Ecto neural progenitor cell (in vitro differentiated cells): Measurements from ENCODE around the gene NCBP2L.

Experiments used
- DNase-seq: peaks from one replicate; pipeline ENCODE4 v3.0.0-alpha.2; 2018; ENCODE audit warnings: low spot score

The NCBP2L gene

DNA sequence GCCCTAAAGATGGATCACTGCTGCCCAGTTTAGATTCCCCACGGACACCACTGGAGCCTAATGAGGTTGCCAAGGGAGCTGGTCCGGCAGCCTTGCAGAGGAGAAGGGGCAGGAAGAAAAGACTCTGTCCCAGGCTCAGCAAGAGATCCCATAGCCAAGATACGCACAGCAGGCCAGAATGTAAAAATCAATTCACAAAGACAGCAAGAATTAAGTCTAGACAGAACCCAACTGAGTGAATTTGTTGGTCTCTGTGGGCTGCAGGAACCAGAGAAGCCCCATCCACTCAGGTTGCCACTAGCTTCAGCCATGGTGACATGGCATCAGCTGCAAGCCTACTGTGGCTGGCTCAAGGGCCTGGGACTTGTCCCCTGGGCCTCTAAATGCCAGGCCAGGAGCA lies 24.8 kb upstream of the NCBP2L start:
- no peak for DNase-seq

DNA sequence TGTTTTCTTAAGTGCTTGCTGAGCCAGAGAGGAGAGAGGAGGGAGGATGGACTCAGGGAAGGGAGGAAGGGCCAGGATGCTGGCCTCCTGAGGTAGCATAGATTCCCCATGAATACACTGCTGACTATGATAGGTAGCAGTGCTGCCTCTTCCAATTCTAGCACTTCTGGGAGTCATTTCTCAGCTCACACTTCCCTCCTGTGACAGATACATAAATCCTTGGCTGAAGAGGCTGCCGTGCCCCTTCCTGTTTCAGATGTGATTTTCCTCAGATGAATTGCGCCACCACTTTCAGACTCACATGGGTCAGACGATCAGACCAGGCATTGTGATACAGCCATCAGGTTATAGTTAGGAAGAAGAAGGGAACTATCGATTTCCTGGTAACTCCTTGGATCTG lies 24.3 kb upstream of the NCBP2L start:
- no peak for DNase-seq

DNA sequence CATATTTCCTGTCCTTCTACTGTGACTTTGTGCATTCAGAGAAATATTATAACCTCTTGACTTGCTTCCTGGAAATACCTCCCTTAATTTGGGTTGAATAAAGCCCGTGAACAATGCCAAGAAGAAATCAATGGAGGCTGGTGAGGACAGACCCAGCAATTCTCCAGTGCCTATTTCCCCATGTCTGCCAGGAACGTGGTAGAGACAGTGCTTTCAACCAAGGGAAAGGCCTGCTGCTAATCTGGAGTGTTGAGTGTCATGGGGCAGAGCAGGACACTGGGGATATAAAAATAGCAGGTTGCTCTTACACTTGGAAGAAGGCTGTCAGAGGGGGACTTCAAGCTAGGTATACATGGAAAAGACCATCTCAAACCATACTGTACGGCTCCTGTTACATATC lies 21.8 kb upstream of the NCBP2L start:
- DNase-seq: no peak

DNA sequence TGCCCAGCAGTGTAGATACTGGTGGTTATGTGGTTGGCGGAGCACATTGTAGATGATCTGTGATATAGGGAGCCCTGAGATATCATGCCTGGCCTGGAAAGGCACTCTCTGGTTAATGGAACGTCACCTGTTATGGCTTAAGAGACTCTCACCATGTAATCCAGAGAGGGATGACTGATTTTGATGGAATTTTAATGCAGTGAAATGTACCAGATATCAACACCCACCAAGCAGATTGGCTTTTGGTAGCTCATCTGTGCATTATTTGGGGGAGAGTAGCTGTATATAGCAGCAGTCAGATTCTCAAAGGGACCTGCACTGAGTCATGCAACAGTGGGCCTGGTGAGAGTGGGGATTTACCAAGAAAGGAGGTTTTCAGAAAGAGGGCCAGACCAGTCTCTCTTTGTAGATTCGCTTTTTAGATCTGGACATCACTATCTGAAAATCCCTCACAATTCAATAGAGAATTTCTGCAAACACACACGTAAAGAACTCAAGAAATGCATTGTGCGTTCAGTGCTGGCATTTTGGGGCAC lies 19.2 kb upstream of the NCBP2L start:
- DNase-seq: no peak

DNA sequence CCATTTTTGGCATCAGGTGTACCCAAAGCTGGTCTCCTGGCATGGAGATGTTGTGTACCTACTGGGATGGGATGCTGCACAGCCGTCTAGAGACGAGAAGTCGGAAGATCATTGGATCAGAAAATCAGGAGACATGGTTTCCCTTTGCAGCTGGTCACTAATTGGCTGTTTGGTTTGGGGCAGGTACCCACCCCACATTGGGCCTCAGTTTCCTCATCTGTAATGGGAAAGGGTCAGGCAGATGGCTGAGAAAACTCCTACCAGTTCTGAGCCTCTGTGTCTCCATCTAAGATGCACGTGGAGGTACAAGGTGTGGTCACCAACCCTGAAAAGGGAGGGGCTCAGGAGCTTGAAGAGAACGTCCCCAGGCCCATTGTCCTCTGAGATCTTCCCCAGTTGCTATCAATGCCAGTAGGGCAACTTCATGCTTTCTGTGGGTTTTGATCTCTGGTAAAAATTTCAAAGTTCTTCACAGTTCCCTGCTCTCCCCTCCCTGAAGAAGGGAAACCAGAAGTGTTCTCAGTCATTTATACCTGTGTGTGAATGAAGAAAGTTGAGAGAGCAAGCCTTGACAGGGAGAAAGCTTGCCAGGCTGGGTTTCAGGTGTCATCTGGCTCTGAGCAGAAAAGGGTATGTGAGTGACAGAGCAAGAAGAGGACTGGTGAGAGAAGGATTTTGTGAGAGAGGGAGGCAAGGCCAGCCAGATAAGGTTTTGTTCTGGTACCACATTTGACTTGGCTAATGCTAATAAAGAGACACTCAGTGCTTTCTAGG lies 17.0 kb upstream of the NCBP2L start:
- no peak for DNase-seq

DNA sequence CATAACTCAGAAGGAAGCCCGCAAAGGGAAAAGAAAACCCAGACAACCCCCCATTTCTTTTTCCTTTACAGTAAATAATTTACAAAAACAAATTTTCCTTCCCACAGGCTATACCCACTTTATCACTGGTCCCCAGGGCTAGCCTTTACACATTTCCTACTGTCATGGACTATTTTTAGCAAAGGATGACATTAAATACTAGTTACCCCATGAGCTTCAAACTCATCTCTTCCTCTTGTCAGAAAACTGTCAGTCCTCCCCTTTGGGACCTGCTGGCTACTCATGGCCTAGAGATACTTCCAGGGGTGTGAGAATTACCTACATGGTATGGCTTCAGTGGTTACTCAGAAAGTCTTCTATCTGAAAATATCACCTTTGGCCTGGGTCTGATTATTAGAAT lies 13.9 kb upstream of the NCBP2L start:
- no peak for DNase-seq

DNA sequence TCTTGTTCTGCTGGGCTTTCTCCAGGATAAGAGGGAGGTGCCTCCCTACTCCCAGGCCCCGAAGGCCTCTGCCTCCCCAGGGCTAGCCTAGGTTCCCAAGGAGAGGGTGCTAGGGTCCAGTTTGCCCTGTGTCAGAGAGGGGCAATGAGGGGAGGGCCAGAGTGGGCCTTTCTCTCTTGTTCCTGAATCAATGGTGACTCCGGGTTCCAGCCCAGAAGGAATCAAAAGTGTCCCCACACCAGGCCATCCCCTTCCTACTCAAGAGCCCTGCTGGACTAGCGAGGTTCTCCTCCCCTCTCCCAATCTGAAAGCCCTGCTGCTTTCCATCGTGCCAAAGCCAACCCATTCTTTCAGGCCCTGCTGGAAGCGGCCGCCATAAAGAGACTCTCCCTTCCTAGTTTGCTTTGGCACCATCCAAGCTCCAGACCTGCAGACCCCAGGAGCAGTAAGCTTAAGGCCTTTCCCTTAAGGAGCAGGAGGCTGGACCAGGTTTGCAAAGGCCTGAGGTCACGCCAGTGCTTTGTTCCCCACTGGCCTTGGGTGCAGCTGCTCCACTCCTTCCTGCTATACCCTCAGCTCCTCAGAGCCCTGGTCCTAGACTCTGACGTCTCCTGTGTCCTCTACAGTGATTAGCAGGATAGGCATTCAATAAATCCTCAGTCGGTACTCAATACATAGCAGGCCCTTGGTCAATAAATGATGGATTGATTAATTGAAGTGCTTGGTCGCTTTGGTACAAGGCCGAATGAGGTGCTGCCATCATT lies 12.5 kb upstream of the NCBP2L start:
- DNase-seq: no peak

DNA sequence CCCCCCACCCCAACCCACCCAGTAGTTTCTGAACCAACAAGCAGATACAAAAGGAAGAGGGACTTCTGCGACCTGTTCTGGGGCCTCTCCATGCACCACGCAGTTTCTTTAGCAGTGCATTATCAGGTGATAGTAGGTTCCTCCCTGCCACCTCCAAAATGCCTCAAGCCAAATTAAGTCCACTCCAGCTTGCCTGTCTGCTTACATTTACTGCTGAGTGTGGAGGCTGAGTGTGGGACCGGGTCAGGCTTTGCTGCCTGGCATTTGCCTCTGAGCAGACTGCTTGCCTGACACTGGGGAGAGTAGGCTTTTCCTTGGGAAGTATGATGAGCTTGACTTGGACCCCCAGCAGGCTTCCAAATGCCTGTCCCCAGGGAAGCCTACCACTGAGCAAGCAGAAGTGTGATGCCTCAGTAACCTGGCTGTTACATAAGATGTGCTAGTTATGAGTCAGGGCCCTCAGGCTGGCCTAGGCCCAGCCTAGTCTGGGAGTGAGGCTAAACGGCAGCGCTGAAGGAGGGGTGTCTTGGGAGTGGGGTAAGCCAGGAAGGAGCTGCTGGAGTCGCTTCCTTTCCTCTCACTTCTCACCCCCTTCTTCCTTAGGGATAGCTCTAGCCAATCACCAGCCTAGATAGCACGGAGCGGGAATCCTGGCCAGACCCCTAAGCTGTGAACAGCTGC lies 10.9 kb upstream of the NCBP2L start:
- no peak for DNase-seq

DNA sequence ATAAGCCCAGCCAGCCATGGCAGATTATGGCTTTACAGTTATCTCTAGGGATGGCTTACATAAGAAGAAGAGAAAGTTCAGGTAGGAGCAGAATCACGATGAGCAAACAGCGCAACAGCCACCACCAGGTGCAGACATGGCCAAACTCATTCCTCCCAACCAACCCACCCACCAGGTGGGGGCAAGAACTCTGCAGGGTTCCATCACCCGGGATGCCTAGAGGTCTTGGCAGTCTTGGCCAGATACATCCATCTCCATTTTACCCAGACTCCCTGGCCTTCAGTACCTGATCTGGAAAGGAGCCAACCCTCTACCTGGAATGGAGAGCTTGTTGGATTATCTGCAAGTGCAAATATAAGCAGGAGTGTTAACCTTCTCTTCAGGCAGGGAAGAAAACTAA lies 9.5 kb upstream of the NCBP2L start:
- DNase-seq: no peak

DNA sequence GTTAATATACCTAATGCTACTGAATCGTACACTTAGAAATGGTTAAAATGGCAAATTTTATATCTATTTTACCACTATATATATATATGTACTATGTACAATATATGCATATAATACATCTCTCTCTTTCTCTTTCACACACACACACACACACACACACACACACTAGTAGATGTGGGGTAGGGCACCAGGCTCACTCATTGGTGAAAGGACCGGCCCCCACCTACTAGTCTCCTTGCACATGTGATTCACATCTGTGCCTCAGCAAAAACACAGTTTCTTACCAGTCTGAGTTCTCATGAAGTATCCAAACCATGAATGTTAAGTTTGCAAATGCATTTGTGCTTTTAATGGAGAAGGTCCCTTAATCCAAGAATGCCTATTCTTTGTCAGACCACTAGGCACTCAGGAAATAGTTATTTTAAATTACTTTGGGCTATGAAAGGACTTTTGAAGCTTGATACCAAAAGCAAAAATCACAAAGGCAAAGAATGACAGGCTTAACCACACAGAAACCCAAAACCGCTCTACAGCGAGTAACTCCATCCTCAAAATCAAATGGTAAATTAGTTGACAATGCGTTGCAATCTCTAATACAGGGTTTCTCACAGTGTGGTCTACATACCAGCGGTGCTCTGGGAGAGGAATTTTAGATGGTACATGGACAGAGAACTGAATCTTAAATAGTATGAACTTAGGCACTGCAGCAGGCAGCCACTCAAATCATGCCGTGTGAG lies 7.8 kb upstream of the NCBP2L start:
- no peak for DNase-seq

DNA sequence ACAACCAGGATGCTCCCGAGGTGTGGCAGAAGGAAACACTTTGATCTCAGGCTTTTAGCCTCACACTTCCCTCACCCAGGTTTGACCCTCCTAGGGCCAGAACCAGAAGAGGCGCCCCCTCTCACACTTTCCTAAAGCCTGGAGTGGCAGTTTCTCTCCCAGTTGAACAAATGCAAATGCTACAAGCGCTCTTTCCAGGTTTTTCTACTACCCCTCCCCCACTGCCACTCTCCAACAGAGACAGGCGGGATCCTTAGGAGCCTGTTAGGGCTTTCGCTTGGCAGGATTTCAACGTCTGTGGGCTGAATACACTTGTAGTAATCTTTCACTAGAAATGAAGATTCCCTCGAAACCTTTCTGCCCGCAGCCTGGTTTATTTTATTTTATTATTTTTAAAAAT lies 4.3 kb upstream of the NCBP2L start:
- DNase-seq: no peak

DNA sequence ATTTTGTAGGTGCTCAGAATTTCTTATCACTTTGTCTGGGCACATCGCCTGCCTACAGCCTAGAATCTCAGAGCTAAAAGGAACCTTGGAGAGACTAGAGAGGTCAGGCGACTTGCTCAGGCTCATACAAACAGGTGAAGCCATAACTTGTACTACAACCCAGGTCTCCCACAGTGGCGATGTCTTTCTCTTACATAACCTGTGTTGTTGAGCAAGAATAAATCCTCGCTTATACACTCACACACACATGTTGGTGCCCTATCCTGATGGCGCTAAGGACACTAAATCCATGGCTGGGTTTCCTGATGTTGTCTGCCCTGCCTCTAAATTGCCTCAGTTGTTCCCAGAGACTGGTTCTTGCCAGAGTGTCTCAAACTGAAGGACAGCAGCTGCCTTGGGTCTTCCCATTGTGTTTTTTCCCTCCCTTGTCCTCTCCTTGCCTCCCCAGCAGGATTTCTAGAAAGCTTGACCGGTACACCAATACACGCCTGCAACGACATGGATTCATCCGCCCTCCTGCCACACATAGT lies 3.6 kb upstream of the NCBP2L start:
- DNase-seq: no peak

DNA sequence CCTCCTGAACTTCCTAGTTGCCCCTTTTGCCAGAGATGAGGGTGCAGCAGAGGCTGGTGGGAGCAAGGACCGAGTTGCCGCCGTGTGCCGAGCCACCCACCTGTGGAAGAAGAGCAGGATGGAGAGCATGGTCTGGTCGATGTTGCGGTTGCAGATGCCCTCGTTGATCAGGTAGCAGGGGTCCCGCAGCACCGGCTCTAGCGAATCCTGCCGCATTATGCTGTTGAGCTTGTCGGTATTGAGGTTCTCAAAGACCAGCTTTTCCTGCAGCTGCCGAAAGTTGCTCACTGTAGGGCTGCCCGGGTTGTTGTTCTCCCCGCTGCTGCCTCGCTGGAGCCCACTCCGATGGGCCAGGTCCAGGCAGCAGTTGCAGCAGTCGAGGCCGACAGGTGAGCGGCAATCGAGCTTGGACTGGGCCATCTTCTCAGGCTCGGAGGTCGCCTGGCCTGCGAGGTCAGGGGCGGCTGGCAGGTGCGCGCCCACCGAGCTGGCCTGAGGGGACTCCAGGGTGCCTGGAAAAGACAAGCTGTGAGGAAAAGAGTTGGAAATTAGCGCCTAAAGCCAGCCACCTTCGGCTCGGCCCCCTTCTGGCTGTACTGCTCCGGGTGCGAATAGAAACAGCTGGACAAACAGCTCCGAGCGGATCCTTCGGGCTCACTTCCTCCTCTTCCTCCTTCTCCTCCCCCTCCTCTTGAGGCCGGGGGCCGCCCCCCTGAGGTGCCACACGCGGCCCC lies 2.4 kb upstream of the NCBP2L start:
- no peak for DNase-seq

DNA sequence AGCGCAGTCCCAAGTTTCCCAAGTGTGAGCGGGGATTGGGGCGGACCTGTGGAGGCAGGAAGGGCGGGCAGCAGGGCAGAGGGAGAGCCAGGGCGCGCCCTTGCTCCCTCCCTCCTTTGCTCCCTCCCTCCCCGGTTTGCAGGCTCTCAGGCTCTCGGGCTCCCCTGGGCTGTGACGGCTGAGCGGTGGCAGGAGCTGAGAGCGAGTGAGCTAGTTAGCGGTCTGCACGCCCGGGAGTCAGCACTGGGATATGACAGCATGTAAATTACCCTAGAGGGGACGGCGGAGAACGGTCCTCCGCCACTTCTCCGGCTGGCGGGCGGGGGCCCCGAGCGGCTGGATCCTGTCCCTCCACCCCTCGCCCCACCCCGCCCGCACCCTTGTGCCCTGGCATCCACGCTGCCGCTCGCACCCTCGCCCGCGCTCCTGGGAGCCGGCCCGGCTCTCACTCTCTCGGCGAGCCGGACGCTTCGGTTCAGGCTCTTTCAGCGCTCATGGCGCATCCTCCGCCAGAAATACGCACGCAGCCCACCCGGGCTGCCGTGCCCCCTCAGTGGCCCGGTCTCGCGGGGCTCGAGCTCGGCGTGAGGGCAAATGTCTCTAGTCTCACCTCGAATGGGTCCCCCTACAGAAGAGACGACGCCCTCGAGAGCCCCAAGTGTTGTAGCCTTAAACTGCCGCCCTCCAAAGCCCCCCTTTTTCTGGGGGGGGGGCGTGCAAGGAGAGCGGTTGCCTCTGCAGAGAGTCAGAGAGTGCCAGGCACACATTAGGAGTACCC lies 1.6 kb upstream of the NCBP2L start, which contains the start of gene TSC22D3:
Gene TSC22D3, minus strand, starts transcription at position 54 of the 778 bp plus-strand sequence. CDS start 368 bp downstream, outside the sequence.
- DNase-seq: peak; percentile 83

DNA sequence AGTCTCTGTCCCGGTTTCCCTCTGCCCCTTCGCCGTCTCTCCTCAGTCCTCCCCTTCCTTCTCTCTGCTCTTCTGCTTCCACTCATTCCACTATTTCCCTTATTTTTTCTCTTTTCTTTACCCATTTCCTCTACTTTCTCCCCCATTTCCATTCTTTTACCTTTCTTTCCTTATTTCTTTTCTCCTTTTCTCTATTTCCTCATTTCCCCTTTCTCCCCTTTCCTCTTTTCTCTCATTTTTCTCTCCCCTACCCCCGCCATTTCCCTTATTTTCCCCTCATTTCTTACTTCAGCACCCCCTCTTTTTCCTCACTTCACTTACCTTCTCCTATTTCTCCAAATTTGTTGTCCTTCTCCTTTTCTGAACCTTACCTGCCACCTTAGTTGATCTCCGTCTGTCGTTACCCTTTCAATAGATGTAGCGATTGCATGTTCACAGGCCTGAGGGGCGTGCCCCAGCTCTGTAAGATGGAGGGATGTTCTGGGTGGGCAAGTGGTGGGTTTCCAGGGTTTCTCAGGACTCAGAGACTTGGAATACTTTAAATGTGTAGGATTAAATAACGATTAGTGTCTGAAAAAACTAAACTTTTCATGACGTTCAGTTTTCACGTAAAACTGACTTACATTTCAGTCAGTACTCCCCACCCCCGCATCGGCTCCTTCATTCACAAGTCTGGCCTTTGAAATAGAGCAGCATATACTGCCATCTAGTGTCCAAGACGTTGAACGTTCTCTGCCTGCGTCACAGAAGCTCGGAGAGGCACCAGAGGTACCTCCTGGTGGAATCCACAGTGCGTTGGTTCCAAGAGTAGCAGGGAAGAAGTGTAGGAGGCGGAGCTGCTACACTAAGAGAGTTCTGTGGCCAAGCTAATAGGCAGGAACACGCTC lies 641 bp upstream of the NCBP2L start:
- peak; percentile 82 for DNase-seq

DNA sequence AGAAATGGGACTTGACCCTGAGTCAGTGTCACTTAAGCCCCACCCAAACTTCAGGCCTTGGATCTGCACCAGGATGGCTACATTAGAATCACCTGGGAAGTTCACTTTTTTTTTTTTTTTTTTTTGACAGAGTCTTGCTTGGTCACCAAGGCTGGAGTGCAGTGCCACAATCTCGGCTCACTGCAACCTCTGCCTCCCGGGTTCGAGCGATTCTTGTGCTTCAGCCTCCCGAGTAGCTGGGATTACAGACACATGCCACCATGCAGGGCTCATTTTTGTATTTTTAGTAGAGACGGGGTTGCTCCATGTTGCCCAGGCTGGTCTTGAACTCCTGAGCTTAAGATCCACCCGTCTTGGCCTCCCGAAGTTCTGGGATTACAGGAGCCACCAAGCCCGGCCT lies 3.0 kb downstream of the NCBP2L start:
- no peak for DNase-seq

DNA sequence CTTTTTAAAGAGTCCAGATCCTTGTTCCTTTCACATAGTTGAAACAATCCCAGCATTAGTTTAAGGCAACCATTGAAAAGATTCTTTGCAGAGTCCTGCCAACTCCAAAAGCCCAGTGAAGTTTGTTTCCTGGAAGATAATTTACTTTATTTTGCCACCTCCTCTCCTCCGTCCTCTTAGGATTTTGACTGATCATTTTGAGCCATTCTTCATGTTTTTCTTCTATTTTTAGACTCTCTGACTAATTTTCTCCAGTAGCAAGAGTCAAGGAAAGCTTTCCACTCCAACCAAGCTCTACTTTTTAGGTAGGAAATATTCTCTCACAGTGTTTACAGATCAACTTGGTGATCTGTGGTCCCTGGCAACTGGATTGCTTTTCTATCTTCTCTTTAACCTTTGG lies 10.3 kb downstream of the NCBP2L start:
- no peak for DNase-seq

DNA sequence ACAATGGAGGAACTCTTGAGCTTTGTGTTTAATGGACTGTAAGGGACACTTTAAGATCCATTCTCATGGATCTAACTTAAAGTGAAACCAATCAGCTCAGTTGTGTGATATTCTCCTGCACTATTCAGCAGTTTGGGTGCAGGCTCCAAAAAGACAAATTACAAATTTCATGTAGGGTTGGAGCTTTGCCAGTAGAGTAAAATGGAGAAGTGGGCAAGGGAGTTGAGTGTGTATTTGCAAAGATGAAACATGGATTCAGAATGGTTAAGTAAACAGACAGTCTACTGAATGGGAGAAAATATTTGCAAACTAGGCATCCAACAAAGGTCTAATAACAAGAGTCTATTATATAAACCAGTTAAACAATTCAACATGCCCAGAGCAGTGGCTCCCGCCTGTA lies 26.9 kb downstream of the NCBP2L start:
- no peak for DNase-seq

DNA sequence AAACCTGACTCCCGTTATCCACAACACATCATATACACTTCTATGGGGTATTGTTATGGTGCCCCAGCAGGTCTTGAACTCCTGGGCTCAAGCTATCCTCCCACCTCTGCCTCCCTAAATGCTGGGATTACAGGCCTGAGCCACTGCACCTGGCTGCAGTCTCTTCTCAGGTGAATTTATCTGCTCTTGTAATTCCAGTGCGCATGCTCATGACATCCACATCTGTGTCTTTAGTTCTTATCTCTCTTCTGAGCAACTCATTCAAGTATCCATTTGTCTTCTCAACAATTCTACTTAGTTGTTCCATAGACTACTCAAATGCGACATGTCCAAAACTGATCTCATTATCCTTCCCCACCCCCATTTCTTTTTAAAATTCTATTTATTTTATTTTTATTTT lies 27.6 kb downstream of the NCBP2L start:
- DNase-seq: no peak
